ENCODE results near the gene PRPF4. TPM values are rescaled to one million over a fixed set of nuclear protein-coding genes. Genes with fewer than 3 reads are reported as not detected.

PRPF4 gene
- total and polyA plus RNA-seq, 9 of the 15 experiments (the other 6 are each of a cell fraction or from before 2014, with no cell fraction given), result 25.8 to 66.0 (median 39.8) TPM

- TF ChIP-seq ZNF277 (CRISPR knock-in tag; IDR thresholded peaks at IDR 0.05; ENCODE audit: borderline replicate concordance) (no peak), CBX2 (IDR thresholded peaks at IDR 0.05; ENCODE audit: insufficient read depth, low read length, poor library complexity, severe bottlenecking) (no peak), CBFA2T3 (IDR thresholded peaks at IDR 0.05) (no peak), ZNF707 (CRISPR knock-in tag; conservative IDR thresholded peaks at IDR 0.05) (no peak), ZBTB40 (IDR thresholded peaks at IDR 0.05) (peak; percentile 97), ZBTB40 (CRISPR knock-in tag; IDR thresholded peaks at IDR 0.05) (no peak), MTF1 (CRISPR knock-in tag; IDR thresholded peaks at IDR 0.05; ENCODE audit: borderline replicate concordance) (no peak), PHTF2 (CRISPR knock-in tag; IDR thresholded peaks at IDR 0.05) (no peak), GTF2A2 (tag; IDR thresholded peaks at IDR 0.05) (no peak), RBM14 (IDR thresholded peaks at IDR 0.05; ENCODE audit: borderline replicate concordance, insufficient read depth, low read depth, low read length) (no peak), CHD4 (IDR thresholded peaks at IDR 0.05; ENCODE audit: insufficient read depth, insufficient replicate concordance, low read depth, low read length, poor library complexity, severe bottlenecking) (no peak), TAF9B (IDR thresholded peaks at IDR 0.05; ENCODE audit: partially characterized antibody) (peak; percentile 78), POU5F1 (IDR thresholded peaks at IDR 0.05; ENCODE audit: borderline replicate concordance, low read depth, low read length, partially characterized antibody) (peak; percentile 52), EHMT2 (IDR thresholded peaks at IDR 0.05) (no peak), THRB (CRISPR knock-in tag; conservative IDR thresholded peaks at IDR 0.05) (no peak)
Observed at GRCh38 chr9:113275157-113276131, at the start of gene PRPF4, which contains the start of gene CDC26 (continued).

Data from K562 (cell line).